K562 (cell line): ENCODE measurements around the gene ADGRD1. TPM values are rescaled to one million over a fixed set of nuclear protein-coding genes. Genes with fewer than 3 reads are reported as not detected.
A peak's percentile ranks its signal among the peaks of the same experiment; 100 is the strongest.

Source experiments
- ATAC-seq: fragments of 200-7000 bp; cut with Tn5 transposase; 3 replicates; pipeline ENCODE4 v1.9.1; 2020; ENCODE audit warnings: moderate library complexity
- BruUV-seq: library from RNA; stranded (reverse); fragments of 400-500 nt; replicated peaks from 2 replicates; lab custom pipeline; 2021; lab: Mats Ljungman, UMichigan
- CTCF ChIA-PET: fragments of 300-600 bp; formaldehyde crosslinking; extraction: SDS; loops from one replicate; lab custom pipeline; 2021; ENCODE audit warnings: low intra/inter-chr PET ratio; lab: Yijun Ruan, JAX
- POLR2A ChIA-PET: fragments of 300-600, 350-650 bp; sonication (Branson Sonifier 250); formaldehyde crosslinking; extraction: SDS; loops from one replicate; lab custom pipeline; 2021; ENCODE audit warnings: antibody characterized with exemption, inconsistent platforms; lab: Yijun Ruan, JAX
- DNase-seq, 4 experiments: peaks; one replicate each; pipeline versions ENCODE4 v3.0.0 to v3.0.0-alpha.2; 2011 to 2018; ENCODE audit warnings: low spot score in 3 of 4, mixed read lengths in 3 of 4; ENCODE audit errors: extremely low read depth in 1 of 4
- FAIRE-seq: peaks from 2 replicates; lab custom pipeline; 2011; peaks lifted over from hg19 to GRCh38; lab: Jason Lieb, UNC
- H2AFZ ChIP-seq: 2 replicates; pipeline ENCODE4 v1.6.0; 2011; ENCODE audit warnings: low read depth, low read length, control low read depth, inconsistent platforms
- H3K27ac ChIP-seq: fragments of 200-600 bp; 3 replicates; pipeline ENCODE4 v1.8.0; 2011; ENCODE audit warnings: low read depth, mild to moderate bottlenecking, control low read depth, inconsistent platforms, low read length, moderate library complexity, mixed read lengths; ENCODE audit errors: extremely low read depth
- H3K27me3 ChIP-seq, 2 experiments: fragments of 300-600 bp in 1 of 2; 2 replicates in 1 of 2; 3 replicates in 1 of 2; pipeline versions ENCODE4 v1.6.0 to v1.8.0; 2011; ENCODE audit warnings: inconsistent platforms in 2 of 2, low read length in 2 of 2, mild to moderate bottlenecking in 1 of 2, mixed read lengths in 1 of 2, moderate library complexity in 1 of 2; ENCODE audit not compliant: control insufficient read depth in 2 of 2, insufficient read depth in 2 of 2
- H3K36me3 ChIP-seq: fragments of 300-600 bp; 3 replicates; pipeline ENCODE4 v1.8.0; 2011; ENCODE audit warnings: mild to moderate bottlenecking, low read length, inconsistent platforms; ENCODE audit not compliant: control insufficient read depth, insufficient read depth
- H3K4me1 ChIP-seq, 2 experiments: fragments of 200-600 bp in 1 of 2; replicated peaks in 1 of 2; 2 replicates in 1 of 2; 3 replicates in 1 of 2; pipeline versions ENCODE4 v1.5.1 to v1.8.0; 2011; ENCODE audit warnings: inconsistent platforms in 2 of 2, low read length in 2 of 2, mild to moderate bottlenecking in 1 of 2, mixed read lengths in 1 of 2, moderate library complexity in 1 of 2; ENCODE audit not compliant: control insufficient read depth in 2 of 2, insufficient read depth in 2 of 2
- H3K4me2 ChIP-seq: 2 replicates; pipeline ENCODE4 v1.6.1; 2011; ENCODE audit warnings: low read length, control low read depth, inconsistent platforms, mixed read lengths; ENCODE audit not compliant: insufficient read depth
- H3K4me3 ChIP-seq: fragments of 200-600 bp; sonication (generic), shearing (Covaris generic); 2 replicates; pipeline ENCODE4 v1.5.1; 2016; ENCODE audit warnings: control low read depth, inconsistent platforms
- H3K79me2 ChIP-seq: fragments of 200-600 bp; 3 replicates; pipeline ENCODE4 v1.8.0; 2011; ENCODE audit warnings: low read length, inconsistent platforms; ENCODE audit not compliant: control insufficient read depth, insufficient read depth
- H3K9ac ChIP-seq, 2 experiments: 2 replicates each; pipeline versions ENCODE4 v1.6.0 to v1.6.1; 2011; ENCODE audit warnings: low read depth in 2 of 2, low read length in 2 of 2, control low read depth in 1 of 2, inconsistent platforms in 1 of 2, mild to moderate bottlenecking in 1 of 2, mixed read lengths in 1 of 2; ENCODE audit not compliant: insufficient read depth in 1 of 2
- H3K9me1 ChIP-seq: one replicate; pipeline ENCODE4 v1.6.0; 2011; ENCODE audit warnings: inconsistent platforms, mild to moderate bottlenecking, low read length, moderate library complexity; ENCODE audit not compliant: control insufficient read depth, insufficient read depth
- H3K9me3 ChIP-seq: replicated peaks from 2 replicates; pipeline ENCODE4 v1.5.1; 2011; ENCODE audit warnings: low read depth, low read length, inconsistent platforms; ENCODE audit not compliant: control insufficient read depth, insufficient read depth
- H4K20me1 ChIP-seq: replicated peaks from 2 replicates; pipeline ENCODE4 v1.6.1; 2011; ENCODE audit warnings: low read length, inconsistent platforms, mixed read lengths; ENCODE audit not compliant: control insufficient read depth, insufficient read depth
- BHLHE40 ChIP-seq: IDR thresholded peaks from 2 replicates; pipeline ENCODE4 v1.6.1; 2011; ENCODE audit warnings: low read length, improper control_type of control experiment
- CHD4 ChIP-seq: fragments of 200-600 bp; sonication (generic); IDR thresholded peaks from 3 replicates; pipeline ENCODE4 v1.6.1; 2012; ENCODE audit warnings: low read depth, mild to moderate bottlenecking, mixed read lengths, low read length, inconsistent platforms; ENCODE audit not compliant: insufficient read depth, insufficient replicate concordance, poor library complexity, severe bottlenecking
- WGBS: fragments of 100-300 bp; shearing (Covaris generic); methylation state at CpG from one replicate; pipeline ENCODE4 v1.1.6; 2016; ENCODE audit warnings: low coverage, mixed read lengths; ENCODE audit not compliant: insufficient coverage; ENCODE audit errors: missing lambda C conversion rate; 5-methylcytosine and 5-hydroxymethylcytosine counted together
- in situ Hi-C: fragments of 300-500 bp; cut with MboI; formaldehyde crosslinking; loops from 4 replicates; pipeline ENCODE4 v1.15.0; 2018; ENCODE audit warnings: inconsistent platforms, mixed read lengths
- intact Hi-C: fragments of 100-400 bp; cut with micrococcal nuclease; formaldehyde crosslinking; loops from 2 replicates; pipeline ENCODE4 v1.14.2; 2022
- polyA plus RNA-seq, 8 experiments: library from polyadenylated mRNA; depleted of rRNA in 4 of 8; stranded (reverse) in 5 of 8; unstranded in 3 of 8; fragments of >200 nt; fragmentation: Nextera tagmentation in 2 of 8; fragmentation: Illumina TruSeq in 1 of 8; extraction: Ambion mirVana in 2 of 8; extraction: Trizol in 1 of 8; gene quantifications; 2 replicates each; pipeline versions ENCODE4 v1.2.1 to v1.2.3, GENCODE V29; 2011 to 2014; ENCODE audit warnings: inconsistent platforms in 1 of 8, missing spikeins in 1 of 8
- total RNA-seq, 7 experiments: library from RNA; depleted of rRNA in 6 of 7; stranded (reverse); fragments of >200 nt in 6 of 7; fragmentation: Illumina TruSeq in 2 of 7; extraction: Trizol in 2 of 7; gene quantifications; 2 replicates each; pipeline versions ENCODE4 v1.2.1 to v1.2.3, GENCODE V29; 2011 to 2021; ENCODE audit warnings: low replicate concordance in 1 of 7

The ADGRD1 gene
- total and polyA plus RNA-seq, 9 of the 15 experiments (the other 6 are each of a cell fraction or from before 2014, with no cell fraction given) = 1.7 to 11.7 (median 3.3) TPM

GRCh38 chr12:131103669-131104462 is 150.2 kb downstream of the ADGRD1 start:
- Histone ChIP-seq H3K9me1 (no peaks in the 10 kb centered on the region), H2AFZ (no peak overlapping the region), H3K9me3 (no peaks in the 10 kb centered on the region), H3K27ac (no peak overlapping the region), H3K79me2 (no peaks in the 10 kb centered on the region), H3K9ac (peak overlapping the region in 1 of 2 experiments; percentile 67; a peak in 1 of 4 replicates), H3K4me3 (no peak overlapping the region), H4K20me1 (no peaks in the 10 kb centered on the region; the same call in 1 of the 2 replicates), H3K27me3 (peaks cover 0 to 10% of the 10 kb centered on the region in 2 experiments; a peak in 2 of 5 replicates), H3K4me1 (peaks cover 0 to 27% of the 10 kb centered on the region in 2 experiments; a peak in 2 of 5 replicates), H3K4me2 (no peak overlapping the region), H3K36me3 (no peaks in the 10 kb centered on the region)
- ATAC-seq (no peak), FAIRE-seq (no peak), DNase-seq (no peak)
- TF ChIP-seq BHLHE40 = 0 out of 2 replicates have a peak, but pooled peaks have one; percentile 42
- no peak for TF ChIP-seq CHD4
- WGBS = 47% methylated on average over 24 of the region's 35 CpGs
- no TSS peak for BruUV-seq
- ChIA-PET POLR2A (interaction anchor here (0.6 to 1.2 kb wide), 3 partner anchors 12 to 1115 kb away, joined by 3 read pairs; no protein-coding TSS in a partner anchor), CTCF (interaction anchor here (1.2 to 2.2 kb wide), 3 partner anchors 28 to 726 kb away, joined by 3 to 11 read pairs (median 8); no protein-coding TSS in a partner anchor)
- in situ Hi-C loops = loop anchor here (10.0 kb wide), 1 partner anchor 731 kb away; no protein-coding TSS in a partner anchor
- intact Hi-C loops = loop anchor here (10.0 kb wide), 2 partner anchors 339 to 731 kb away; no protein-coding TSS in a partner anchor
